Measurements from ENCODE around the gene PTPRM.

Gene PTPRM

DNA sequence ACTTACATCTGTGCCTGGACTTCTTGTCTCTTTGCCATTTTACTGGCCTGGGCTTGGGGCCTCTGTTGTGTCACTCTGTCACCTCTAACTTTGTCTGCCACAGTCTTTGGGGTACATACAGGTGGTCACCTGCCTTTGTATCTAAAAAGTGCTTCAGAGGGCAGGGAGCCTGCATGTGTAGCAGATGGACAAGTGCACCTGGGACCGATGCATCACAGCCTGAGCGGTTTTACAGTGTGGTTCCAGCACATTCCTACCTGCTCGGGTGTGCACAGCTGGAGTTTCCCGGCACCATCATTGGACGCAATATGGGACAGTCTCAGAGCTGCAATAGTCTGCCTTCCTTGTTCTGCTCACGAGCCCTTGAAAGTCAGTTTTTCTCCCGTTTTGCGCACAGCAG is 792.4 kb downstream of the PTPRM start:
- TF ChIP-seq MYC (IDR thresholded peaks at IDR 0.05; ENCODE audit: low read depth, low read length) (no peak), POLR2A (IDR thresholded peaks at IDR 0.05; ENCODE audit: extremely low read depth, insufficient read length) (no peak), MAX (IDR thresholded peaks at IDR 0.05; ENCODE audit: low read depth, low read length) (no peak)
- TF ChIP-seq, protein P1, sequence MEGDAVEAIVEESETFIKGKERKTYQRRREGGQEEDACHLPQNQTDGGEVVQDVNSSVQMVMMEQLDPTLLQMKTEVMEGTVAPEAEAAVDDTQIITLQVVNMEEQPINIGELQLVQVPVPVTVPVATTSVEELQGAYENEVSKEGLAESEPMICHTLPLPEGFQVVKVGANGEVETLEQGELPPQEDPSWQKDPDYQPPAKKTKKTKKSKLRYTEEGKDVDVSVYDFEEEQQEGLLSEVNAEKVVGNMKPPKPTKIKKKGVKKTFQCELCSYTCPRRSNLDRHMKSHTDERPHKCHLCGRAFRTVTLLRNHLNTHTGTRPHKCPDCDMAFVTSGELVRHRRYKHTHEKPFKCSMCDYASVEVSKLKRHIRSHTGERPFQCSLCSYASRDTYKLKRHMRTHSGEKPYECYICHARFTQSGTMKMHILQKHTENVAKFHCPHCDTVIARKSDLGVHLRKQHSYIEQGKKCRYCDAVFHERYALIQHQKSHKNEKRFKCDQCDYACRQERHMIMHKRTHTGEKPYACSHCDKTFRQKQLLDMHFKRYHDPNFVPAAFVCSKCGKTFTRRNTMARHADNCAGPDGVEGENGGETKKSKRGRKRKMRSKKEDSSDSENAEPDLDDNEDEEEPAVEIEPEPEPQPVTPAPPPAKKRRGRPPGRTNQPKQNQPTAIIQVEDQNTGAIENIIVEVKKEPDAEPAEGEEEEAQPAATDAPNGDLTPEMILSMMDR (IDR thresholded peaks at IDR 0.05; ENCODE audit: low read depth, low read length) = no peak
- no peak for DNase-seq (ENCODE audit: low read depth)
- H3K4me3 ChIP-seq (ENCODE audit: low read depth, low read length) = no peak overlapping the region

GRCh38 chr18:8361941-8362471 is 794.9 kb downstream of the PTPRM start:
- TF ChIP-seq MYC (IDR thresholded peaks at IDR 0.05; ENCODE audit: low read depth, low read length) = no peak
- TF ChIP-seq POLR2A (IDR thresholded peaks at IDR 0.05; ENCODE audit: extremely low read depth, insufficient read length) = no peak
- TF ChIP-seq, protein P1 (IDR thresholded peaks at IDR 0.05; ENCODE audit: low read depth, low read length) = no peak
- no peak for TF ChIP-seq MAX (IDR thresholded peaks at IDR 0.05; ENCODE audit: low read depth, low read length)
- no peak for DNase-seq (ENCODE audit: low read depth)
- H3K4me3 ChIP-seq (ENCODE audit: low read depth, low read length) = no peak overlapping the region

DNA sequence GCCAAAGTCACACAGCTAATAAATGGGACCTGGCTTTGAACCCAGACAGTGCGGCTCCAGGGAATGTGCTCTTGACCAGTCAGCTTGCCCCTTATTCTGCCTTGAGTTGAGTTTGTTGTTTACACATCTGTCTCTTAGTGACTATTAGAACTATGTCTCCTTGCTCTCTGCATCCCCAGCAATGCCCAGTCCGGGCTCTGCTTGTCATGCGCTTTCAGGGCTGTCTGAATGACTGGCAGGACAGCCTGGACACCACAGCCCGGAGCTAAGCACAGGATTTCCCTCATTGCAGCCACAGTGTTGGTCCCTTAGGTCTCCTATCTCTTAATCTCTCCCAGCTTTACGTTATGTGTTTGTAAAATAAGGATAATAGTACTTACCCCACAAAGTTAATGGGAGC is 795.7 kb downstream of the PTPRM start:
- TF ChIP-seq MAX (IDR thresholded peaks at IDR 0.05; ENCODE audit: low read depth, low read length) = no peak
- TF ChIP-seq MYC (IDR thresholded peaks at IDR 0.05; ENCODE audit: low read depth, low read length) = no peak
- TF ChIP-seq, protein P1 (IDR thresholded peaks at IDR 0.05; ENCODE audit: low read depth, low read length) = no peak
- TF ChIP-seq POLR2A (IDR thresholded peaks at IDR 0.05; ENCODE audit: extremely low read depth, insufficient read length) = no peak
- no peak overlapping the region for H3K4me3 ChIP-seq (ENCODE audit: low read depth, low read length)
- DNase-seq (ENCODE audit: low read depth) = no peak

DNA sequence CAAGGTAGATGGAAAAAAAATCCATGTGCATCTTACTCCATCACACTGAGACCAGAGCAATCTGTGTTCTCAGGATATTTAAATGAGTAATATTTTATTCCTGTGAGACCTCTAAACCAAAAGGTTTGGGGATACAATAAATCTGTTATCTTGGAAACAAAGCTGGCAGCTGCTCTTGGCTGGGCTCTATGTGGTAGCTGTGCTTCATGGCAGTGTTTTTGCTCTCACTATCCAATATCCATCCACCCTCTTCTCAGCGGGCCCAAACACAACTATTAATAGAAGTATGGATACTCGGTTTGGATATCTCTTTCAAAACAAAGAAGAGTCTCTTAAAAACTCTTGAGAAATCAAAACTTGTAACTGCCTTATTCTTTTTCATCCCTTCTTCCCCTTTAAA is 797.3 kb downstream of the PTPRM start:
- no peak overlapping the region for H3K4me3 ChIP-seq (ENCODE audit: low read depth, low read length)
- TF ChIP-seq MYC (IDR thresholded peaks at IDR 0.05; ENCODE audit: low read depth, low read length) (no peak), MAX (IDR thresholded peaks at IDR 0.05; ENCODE audit: low read depth, low read length) (no peak)
- TF ChIP-seq, protein P1 (IDR thresholded peaks at IDR 0.05; ENCODE audit: low read depth, low read length) = no peak
- no peak for DNase-seq (ENCODE audit: low read depth)

DNA sequence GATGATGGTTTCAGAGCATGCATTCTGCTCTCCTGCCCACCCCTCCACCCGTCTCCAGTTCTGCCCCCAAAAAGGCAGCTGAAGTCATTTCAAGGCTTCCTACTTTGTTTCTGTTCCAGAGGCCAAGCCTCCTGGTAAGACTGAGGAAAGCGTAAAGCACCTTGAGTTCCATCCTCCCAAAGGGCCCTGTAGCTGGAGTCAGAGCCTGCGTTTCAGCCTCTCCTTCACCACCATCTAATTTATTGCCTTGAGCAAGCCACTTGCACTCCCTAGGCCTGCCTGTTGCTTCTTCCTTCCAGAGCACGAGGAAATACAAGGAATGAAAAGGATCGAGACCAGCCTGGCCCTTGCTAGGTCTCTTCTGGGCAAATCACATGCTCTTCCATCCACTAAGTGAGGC is 797.9 kb downstream of the PTPRM start:
- no peak for TF ChIP-seq MAX (IDR thresholded peaks at IDR 0.05; ENCODE audit: low read depth, low read length)
- no peak for TF ChIP-seq POLR2A (IDR thresholded peaks at IDR 0.05; ENCODE audit: extremely low read depth, insufficient read length)
- TF ChIP-seq MYC (IDR thresholded peaks at IDR 0.05; ENCODE audit: low read depth, low read length) = no peak
- TF ChIP-seq, protein P1 (IDR thresholded peaks at IDR 0.05; ENCODE audit: low read depth, low read length) = no peak
- H3K4me3 ChIP-seq (ENCODE audit: low read depth, low read length) = no peak overlapping the region
- no peak for DNase-seq (ENCODE audit: low read depth)

GRCh38 chr18:8365528-8365927 is 798.4 kb downstream of the PTPRM start:
- TF ChIP-seq POLR2A (IDR thresholded peaks at IDR 0.05; ENCODE audit: extremely low read depth, insufficient read length) (no peak), MYC (IDR thresholded peaks at IDR 0.05; ENCODE audit: low read depth, low read length) (no peak), MAX (IDR thresholded peaks at IDR 0.05; ENCODE audit: low read depth, low read length) (no peak)
- TF ChIP-seq, protein P1 (IDR thresholded peaks at IDR 0.05; ENCODE audit: low read depth, low read length) = no peak
- no peak overlapping the region for H3K4me3 ChIP-seq (ENCODE audit: low read depth, low read length)
- no peak for DNase-seq (ENCODE audit: low read depth)
